IPS DF 4.7 (cell line): ENCODE measurements around the gene OR8S1.
"Not testable (repeated sequence)": the region's sequence is repeated elsewhere in the genome, so short reads cannot be mapped to it uniquely, and the experiment has no call there.

Experiments
- DNase-seq: peaks from one replicate; pipeline ENCODE4 v3.0.0-alpha.2; 2013; ENCODE audit warnings: low spot score; ENCODE audit errors: extremely low read depth

OR8S1 gene

DNA sequence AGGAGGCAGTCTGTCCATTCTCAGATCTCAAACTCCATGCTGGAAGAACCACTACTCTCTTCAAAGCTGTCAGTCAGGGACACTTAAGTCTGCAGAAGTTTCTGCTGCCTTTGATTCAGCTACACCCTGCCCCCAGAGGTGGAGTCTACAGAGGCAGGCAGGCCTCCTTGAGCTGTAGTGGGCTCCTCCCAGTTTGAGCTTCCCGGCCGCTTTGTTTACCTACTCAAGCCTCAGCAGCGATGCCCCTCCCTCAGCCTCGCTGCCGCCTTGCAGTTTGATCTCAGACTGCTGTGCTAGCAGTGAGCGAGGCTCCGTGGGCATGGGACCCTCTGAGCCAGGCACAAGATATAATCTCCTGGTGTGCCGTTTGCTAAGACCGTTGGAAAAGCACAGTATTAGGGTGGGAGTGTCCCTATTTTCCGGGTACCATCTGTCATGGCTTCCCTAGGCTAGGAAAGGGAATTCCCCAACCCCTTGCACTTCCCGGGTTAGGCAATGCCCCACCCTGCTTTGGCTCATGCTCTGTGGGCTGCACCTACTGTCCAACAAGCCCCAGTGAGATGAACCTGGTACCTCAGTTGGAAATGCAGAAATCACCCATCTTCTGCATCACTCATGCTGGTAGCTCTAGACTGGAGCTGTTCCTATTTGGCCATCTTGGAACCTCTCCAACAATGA lies 28.4 kb downstream of the OR8S1 start:
- not testable (repeated sequence) for DNase-seq

DNA sequence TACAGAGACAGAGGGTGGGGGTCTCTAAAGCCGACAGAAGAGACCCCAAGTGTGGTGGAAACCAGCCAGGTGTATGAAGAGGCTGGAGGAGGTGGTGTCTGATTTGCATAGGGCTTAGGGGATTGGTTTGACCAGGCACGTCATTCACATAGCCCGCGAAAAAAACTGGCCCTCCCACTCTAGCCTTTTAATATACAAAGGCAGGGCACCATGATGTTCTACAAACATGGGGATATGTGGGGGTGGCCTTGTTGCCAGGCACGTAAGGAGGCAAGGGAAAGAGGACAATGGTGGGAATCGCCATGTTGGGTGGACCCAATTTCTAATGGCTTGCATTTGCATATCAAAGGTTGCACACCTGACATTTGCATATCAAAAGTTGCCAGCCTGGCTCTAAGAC lies 31.2 kb downstream of the OR8S1 start:
- DNase-seq, result peak; percentile 19

DNA sequence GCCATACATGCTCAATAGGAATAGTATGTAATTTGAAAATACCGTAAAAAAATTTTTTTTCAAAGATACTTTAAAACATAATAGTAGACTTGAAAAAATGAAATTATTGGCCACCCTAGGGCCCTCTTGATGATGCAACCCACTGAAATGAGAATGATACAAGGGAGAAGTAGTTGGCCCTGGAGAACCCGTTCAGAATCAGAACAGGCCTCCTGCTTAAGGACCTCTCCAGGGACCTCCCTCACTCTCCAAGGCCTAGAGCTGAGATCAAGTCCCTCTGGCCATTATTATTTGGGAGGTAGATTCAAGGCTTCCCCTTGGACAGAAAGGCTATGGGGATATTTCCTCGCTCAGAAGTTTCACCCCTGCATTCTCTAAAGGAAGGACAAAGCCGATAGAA lies 32.5 kb downstream of the OR8S1 start:
- DNase-seq, result no peak

DNA sequence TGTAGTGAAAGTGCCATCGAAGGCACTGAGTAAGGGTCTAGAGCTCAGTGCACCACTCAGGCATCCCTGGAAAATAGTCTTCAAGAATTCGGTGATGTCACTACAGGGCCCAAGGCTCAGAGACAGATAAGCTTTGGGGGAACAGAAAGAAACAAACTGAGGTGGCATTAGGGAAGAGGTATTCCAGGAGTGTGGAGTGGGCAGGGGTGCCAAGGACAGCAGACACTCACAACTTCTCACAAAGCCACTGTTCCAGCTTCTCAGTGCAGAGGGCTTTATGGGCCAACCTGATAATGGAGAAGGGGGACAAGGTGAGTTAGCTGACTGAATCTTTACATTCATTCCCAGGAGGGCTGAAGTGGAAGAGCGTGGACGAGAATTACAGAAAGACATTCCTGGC lies 42.3 kb downstream of the OR8S1 start:
- DNase-seq, result no peak

DNA sequence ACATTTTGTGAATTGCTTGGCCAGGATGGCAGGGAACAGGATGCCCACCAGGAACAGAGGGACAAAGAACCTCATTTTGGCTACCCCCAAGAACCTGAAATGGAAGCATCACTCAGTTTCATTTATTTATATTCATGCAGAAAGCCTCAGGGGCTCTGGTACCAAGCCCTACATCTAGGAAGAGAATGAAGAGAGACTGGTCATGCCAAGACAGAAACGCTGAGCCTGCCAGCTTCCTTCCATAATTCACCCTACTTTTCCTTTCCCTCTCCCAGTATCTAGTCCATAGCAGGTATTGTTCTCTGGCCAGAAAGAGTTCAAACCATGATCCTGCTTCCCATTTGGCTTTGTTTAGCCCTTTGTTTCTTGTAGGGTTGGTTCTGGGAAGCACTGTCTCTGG lies 44.5 kb downstream of the OR8S1 start, which contains the start of gene LALBA:
LALBA (minus strand) TSS at position 101 of the 400 bp plus-strand sequence; CDS start at position 75, 26 bp downstream.
- no peak for DNase-seq

DNA sequence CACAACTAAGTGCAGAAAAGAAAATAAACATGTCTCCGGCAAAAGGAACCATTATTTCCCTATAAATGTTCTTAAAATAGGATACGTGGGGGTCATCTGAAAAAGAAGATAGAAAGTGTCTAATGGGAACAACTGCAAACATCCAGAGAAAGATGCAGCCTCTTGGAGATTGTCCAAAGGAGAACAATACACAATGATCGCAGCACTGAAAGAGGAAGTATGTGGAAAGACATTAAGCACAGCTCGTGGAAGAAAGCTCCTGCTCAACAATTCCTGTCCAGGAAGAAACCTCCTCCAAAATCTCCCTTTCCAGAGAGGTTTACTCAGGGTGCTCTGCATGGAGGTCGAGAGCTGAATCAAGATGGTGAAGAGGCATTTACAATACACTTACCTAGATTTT lies 46.9 kb downstream of the OR8S1 start:
- DNase-seq, result no peak
